HepG2 (cell line): ENCODE results near the gene DTWD2. TPM values are rescaled to one million over a fixed set of nuclear protein-coding genes. Genes with fewer than 3 reads are reported as not detected.

Experiments used
- ATM ChIP-seq: fragments of 450-650 bp; IDR thresholded peaks from 2 replicates; pipeline ENCODE4 v1.7.1; 2017; ENCODE audit warnings: mild to moderate bottlenecking, borderline replicate concordance
- CTCF ChIP-seq: sonication (generic); formaldehyde crosslinking; IDR thresholded peaks from 2 replicates; pipeline ENCODE4 v1.5.0; 2020; ENCODE audit warnings: mild to moderate bottlenecking, missing genetic modification reagents, moderate library complexity
- DPF2 ChIP-seq: sonication (generic); formaldehyde crosslinking; IDR thresholded peaks from 2 replicates; pipeline ENCODE4 v1.4.0; 2020; ENCODE audit warnings: mild to moderate bottlenecking, low read depth, missing genetic modification reagents, borderline replicate concordance
- EEA1 ChIP-seq: sonication (generic); formaldehyde crosslinking; IDR thresholded peaks from 2 replicates; pipeline ENCODE4 v1.5.1; 2020; ENCODE audit warnings: mild to moderate bottlenecking, missing genetic modification reagents, borderline replicate concordance
- ISX ChIP-seq: sonication (generic); formaldehyde crosslinking; conservative IDR thresholded peaks from 2 replicates; pipeline ENCODE4 v1.5.0; 2020; ENCODE audit warnings: missing genetic modification reagents
- KMT2A ChIP-seq: sonication (generic); formaldehyde crosslinking; IDR thresholded peaks from 2 replicates; pipeline ENCODE4 v1.4.0; 2020; ENCODE audit warnings: missing genetic modification reagents
- LBX2 ChIP-seq: sonication (generic); formaldehyde crosslinking; IDR thresholded peaks from 2 replicates; pipeline ENCODE4 v1.5.0; 2020; ENCODE audit warnings: missing genetic modification reagents, mild to moderate bottlenecking, borderline replicate concordance
- MXI1 ChIP-seq: IDR thresholded peaks from 3 replicates; pipeline ENCODE4 v1.6.1; 2012; ENCODE audit warnings: low read depth, low read length, inconsistent platforms, borderline replicate concordance
- SAFB2 ChIP-seq: sonication (generic); formaldehyde crosslinking; IDR thresholded peaks from 2 replicates; pipeline ENCODE4 v1.5.1; 2020; ENCODE audit warnings: missing genetic modification reagents, low read depth, mild to moderate bottlenecking, borderline replicate concordance
- TBP ChIP-seq: sonication (generic); formaldehyde crosslinking; IDR thresholded peaks from 2 replicates; pipeline ENCODE4 v1.5.0; 2020; ENCODE audit warnings: missing genetic modification reagents
- TRAFD1 ChIP-seq: sonication (generic); formaldehyde crosslinking; IDR thresholded peaks from 2 replicates; pipeline ENCODE4 v1.5.1; 2020; ENCODE audit warnings: missing genetic modification reagents, mild to moderate bottlenecking, borderline replicate concordance
- TSC22D2 ChIP-seq: sonication (generic); formaldehyde crosslinking; IDR thresholded peaks from 2 replicates; pipeline ENCODE4 v1.5.1; 2020; ENCODE audit warnings: missing genetic modification reagents, mild to moderate bottlenecking, borderline replicate concordance
- ZBTB25 ChIP-seq: IDR thresholded peaks from 2 replicates; pipeline ENCODE4 v1.6.1; 2018; ENCODE audit warnings: missing genetic modification reagents
- ZBTB34 ChIP-seq: sonication (generic); formaldehyde crosslinking; IDR thresholded peaks from 2 replicates; pipeline ENCODE4 v1.8.0; 2022; ENCODE audit warnings: mild to moderate bottlenecking, missing genetic modification reagents
- ZFP36 ChIP-seq: fragments of 150-350 bp; IDR thresholded peaks from 2 replicates; pipeline ENCODE4 v1.6.1; 2018; ENCODE audit warnings: borderline replicate concordance, low read length, low read depth; ENCODE audit not compliant: partially characterized antibody
- ZNF256 ChIP-seq: sonication (generic); formaldehyde crosslinking; conservative IDR thresholded peaks from 2 replicates; pipeline ENCODE4 v1.4.0; 2020; ENCODE audit warnings: missing genetic modification reagents
- ZNF580 ChIP-seq: IDR thresholded peaks from 2 replicates; pipeline ENCODE4 v1.6.1; 2016; ENCODE audit warnings: low read depth, borderline replicate concordance
- ZNF672 ChIP-seq: sonication (generic); formaldehyde crosslinking; IDR thresholded peaks from 2 replicates; pipeline ENCODE4 v1.8.1; 2022; ENCODE audit warnings: missing genetic modification reagents
- ZNF75D ChIP-seq: sonication (generic); formaldehyde crosslinking; IDR thresholded peaks from 2 replicates; pipeline ENCODE4 v1.8.1; 2023; ENCODE audit warnings: missing genetic modification reagents, mild to moderate bottlenecking, borderline replicate concordance
- ZNF777 ChIP-seq: sonication (generic); formaldehyde crosslinking; IDR thresholded peaks from 2 replicates; pipeline ENCODE4 v1.4.0; 2020; ENCODE audit warnings: missing genetic modification reagents
- polyA plus RNA-seq, 8 experiments: library from polyadenylated mRNA; depleted of rRNA in 3 of 8; stranded (reverse) in 7 of 8; unstranded in 1 of 8; fragments of >200 nt; fragmentation: Illumina TruSeq in 4 of 8; extraction: Trizol in 4 of 8; gene quantifications; 2 replicates each; pipeline versions ENCODE4 v1.2.1 to v1.2.3, GENCODE V29; 2011 to 2016; ENCODE audit warnings: low read depth in 4 of 8, missing spikeins in 1 of 8, mixed read lengths in 1 of 8; ENCODE audit not compliant: insufficient read depth in 1 of 8
- total RNA-seq, 5 experiments: library from RNA; depleted of rRNA; stranded (reverse); fragments of >200 nt; fragmentation: Illumina TruSeq; extraction: Trizol; gene quantifications; 2 replicates each; pipeline ENCODE4 v1.2.3, GENCODE V29; 2016; ENCODE audit warnings: low read depth in 1 of 5

Gene DTWD2
- total and polyA plus RNA-seq, 2 of the 13 experiments (the other 11 are each of a cell fraction or from before 2014, with no cell fraction given), result 1.6 to 6.0 TPM

GRCh38 chr5:118987988-118988865 is at the start of gene DTWD2 (continued):
- TF ChIP-seq ATM, result no peak
- peak; percentile 84; the same call in 1 of the 2 replicates for TF ChIP-seq SAFB2
- peak; percentile 68; the same call in 2 of the 3 replicates for TF ChIP-seq MXI1
- TF ChIP-seq ZNF672 (CRISPR knock-in tag), result peak; percentile 69; the same call in 1 of the 2 replicates
- TF ChIP-seq KMT2A (CRISPR knock-in tag), result peak; percentile 87; the same call in 1 of the 2 replicates
- no peak for TF ChIP-seq ZFP36
- no peak for TF ChIP-seq TRAFD1 (CRISPR knock-in tag)
- TF ChIP-seq LBX2 (CRISPR knock-in tag), result 0 out of 2 replicates have a peak, but pooled peaks have one; percentile 58
- TF ChIP-seq ZNF75D, result no peak
- TF ChIP-seq TBP (CRISPR knock-in tag), result no peak
- peak; percentile 93 for TF ChIP-seq CTCF (CRISPR knock-in tag)
- no peak; the same call in 1 of the 2 replicates for TF ChIP-seq ISX
- no peak for TF ChIP-seq DPF2 (CRISPR knock-in tag)
- TF ChIP-seq TSC22D2 (CRISPR knock-in tag), result peak; percentile 66; the same call in 1 of the 2 replicates
- TF ChIP-seq ZBTB25 (CRISPR knock-in tag), result 0 out of 2 replicates have a peak, but pooled peaks have one; percentile 41
- TF ChIP-seq ZNF256 (CRISPR knock-in tag), result no peak; the same call in 1 of the 2 replicates
- no peak for TF ChIP-seq ZNF777 (CRISPR knock-in tag)
- peak; percentile 70; the same call in 1 of the 2 replicates for TF ChIP-seq EEA1 (CRISPR knock-in tag)
- peak; percentile 91 for TF ChIP-seq ZBTB34 (CRISPR knock-in tag)
- TF ChIP-seq ZNF580 (CRISPR knock-in tag), result no peak; the same call in 1 of the 2 replicates
